Ammon's horn (tissue), 1 donor: ENCODE results near the gene ARHGAP28.
"Not testable (repeated sequence)": the region's sequence is repeated elsewhere in the genome, so short reads cannot be mapped to it uniquely, and the experiment has no call there.

Source experiments
- DNase-seq: peaks from one replicate; pipeline ENCODE4 v3.0.0-alpha.2; 2016; ENCODE audit warnings: low spot score

ARHGAP28 gene

DNA sequence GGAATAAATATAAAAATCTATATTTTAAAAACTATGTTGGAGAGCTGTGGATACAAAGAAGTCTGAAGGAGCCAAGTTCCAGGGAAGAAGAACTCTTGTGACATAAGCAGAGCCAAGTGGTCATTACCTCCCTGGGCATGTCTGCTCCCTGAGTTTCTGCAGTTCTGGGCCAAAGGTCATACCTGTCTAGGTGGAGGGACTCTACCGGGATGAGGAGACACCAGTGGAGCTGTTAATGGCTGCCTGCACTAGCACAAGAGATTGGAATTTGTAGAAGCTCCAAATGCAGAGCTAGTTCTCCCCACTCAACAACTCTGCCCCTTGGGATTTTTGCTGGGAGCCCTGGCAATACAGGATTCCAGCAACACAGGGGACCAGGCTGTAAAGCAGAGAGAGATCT lies 89.8 kb downstream of the ARHGAP28 start:
- DNase-seq, result no peak

DNA sequence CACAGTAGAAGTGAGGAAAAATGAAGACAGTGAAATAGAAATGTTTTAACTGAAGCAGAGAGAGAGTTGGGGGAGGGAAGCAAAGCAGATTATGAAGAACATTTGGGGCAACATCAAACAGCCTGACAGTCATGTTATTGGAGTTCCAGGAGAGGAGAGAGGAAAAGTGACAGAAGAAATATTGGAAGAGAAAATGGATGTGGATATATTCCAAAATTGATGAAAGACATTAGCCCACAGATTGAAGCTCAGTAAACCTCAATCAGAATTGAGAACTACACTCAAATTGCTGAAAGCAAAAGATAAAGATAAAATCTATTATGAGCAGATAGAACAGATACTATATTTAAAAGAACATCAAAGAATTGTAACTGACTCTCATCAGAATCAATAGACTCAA lies 90.8 kb downstream of the ARHGAP28 start:
- DNase-seq, result no peak

DNA sequence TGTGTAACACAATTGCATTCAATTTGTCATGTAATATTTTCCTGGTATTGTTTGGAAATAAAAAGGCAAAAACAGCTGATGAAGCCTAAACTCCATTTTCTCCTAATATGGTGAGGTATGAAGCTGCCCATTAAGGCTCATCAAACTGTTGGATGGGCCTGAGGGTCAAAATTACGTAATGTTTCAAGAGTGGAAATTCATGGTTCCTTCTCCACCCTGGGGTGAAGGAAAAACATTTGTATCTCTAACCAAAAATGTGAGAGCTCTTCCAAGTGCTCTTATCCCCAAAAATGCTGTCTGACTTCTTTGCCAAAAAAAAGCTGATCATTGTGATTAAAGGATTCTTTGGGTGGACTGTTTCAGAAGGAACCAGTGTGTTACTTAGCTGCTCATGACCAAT lies 91.8 kb downstream of the ARHGAP28 start:
- DNase-seq, result no peak

DNA sequence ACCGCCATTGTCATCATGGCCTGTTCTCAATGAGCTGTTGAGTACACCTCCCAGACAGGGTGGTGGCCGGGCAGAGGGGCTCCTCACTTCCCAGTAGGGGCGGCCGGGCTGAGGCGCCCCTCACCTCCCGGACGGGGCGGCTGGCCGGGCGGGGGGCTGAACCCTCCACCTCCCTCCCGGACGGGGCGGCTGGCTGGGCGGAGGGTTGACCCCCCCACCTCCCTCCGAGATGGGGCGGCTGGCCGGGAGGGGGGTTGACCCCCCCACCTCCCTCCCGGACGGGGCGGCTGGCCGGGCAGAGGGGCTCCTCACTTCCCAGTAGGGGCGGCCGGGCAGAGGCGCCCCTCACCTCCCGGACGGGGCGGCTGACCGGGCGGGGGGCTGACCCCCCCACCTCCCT lies 97.6 kb downstream of the ARHGAP28 start:
- not testable (repeated sequence) for DNase-seq

DNA sequence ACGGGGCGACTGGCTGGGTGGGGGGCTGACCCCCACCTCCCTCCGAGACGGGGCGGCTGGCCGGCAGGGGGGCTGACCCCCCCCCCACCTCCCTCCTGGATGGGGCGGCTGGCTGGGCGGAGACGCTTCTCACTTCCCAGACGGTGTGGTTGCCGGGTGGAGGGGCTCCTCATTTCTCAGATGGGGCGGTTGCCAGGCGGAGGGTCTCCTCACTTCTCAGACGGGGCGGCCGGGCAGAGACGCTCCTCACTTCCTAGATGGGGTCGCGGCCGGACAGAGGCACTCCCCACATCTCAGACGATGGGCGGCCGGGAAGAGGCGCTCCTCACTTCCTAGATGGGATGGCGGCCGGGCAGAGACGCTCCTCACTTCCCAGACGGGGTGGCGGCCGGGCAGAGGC lies 98.0 kb downstream of the ARHGAP28 start:
- DNase-seq, result not testable (repeated sequence)

DNA sequence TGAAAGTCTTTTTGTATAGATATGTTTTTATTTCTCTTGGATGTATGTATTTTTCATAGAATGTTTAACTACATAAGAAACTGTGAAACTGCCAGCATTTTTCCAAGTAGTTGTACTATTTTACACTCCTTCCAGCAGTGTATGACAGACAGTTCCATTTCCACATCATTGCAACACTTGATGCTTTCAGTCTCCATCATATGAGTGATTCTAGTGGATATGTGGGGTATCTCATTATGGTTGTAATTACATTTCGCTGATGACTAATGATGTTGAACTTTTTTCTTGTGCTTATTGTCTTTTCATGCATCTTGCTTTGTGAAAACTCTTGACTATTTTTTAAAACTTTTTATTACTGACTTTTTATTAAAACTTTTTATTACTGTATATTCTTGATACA lies 101.4 kb downstream of the ARHGAP28 start:
- no peak for DNase-seq

DNA sequence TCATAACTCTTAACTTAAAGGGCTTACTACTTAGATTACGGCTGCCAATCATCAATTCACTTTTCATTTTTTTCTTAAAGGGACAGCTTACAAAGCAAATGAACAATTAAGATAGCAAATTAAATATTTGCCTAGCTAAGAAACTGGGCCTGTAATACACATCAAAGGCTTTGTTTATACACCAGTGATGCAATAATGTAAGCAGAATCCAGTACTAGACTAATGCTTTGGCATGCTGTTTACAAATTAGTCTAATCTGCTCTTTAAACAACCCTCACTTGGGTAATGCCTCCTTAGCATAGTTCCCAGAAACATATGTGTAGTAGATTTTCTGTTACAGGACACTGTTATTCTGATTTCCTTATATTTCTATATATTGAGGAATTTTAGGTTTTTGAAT lies 105.8 kb downstream of the ARHGAP28 start:
- DNase-seq, result no peak

DNA sequence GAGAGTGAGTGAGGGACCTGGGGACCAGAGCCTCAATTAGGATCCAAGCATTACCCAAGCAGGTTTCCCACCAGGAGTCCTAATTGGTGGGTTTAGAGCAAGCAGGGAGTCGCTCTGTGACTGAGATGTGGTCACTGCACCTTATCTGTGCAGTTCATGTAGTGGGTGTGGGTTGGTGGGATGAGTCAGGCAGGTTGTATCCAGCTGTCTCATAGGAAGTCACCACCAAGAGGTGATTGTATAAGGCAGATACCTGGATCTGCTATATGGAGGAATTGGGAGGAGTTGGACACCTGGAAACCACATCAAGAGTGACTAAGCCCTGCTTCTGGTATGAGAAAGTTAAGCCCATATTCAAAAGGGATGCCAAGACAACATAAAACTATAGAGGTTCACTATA lies 106.8 kb downstream of the ARHGAP28 start:
- DNase-seq, result no peak

DNA sequence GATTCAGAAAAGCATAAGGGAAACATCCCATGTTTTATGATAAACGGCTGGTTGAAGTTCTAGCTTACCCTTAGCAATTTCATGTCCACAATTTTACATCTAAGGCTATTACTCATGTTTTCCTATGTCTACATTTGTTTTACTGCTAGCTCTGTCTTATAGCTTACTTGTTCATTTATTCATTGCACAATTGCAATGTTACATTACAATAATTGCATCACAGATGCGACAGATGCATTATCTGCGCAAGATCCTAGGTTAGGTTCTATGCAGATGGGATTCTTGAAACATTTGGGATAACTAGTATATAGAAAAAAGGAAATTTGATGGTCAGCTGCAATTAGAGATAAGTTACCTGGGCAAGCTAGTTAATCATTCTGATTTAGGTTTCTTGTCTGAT lies 108.4 kb downstream of the ARHGAP28 start:
- no peak for DNase-seq

DNA sequence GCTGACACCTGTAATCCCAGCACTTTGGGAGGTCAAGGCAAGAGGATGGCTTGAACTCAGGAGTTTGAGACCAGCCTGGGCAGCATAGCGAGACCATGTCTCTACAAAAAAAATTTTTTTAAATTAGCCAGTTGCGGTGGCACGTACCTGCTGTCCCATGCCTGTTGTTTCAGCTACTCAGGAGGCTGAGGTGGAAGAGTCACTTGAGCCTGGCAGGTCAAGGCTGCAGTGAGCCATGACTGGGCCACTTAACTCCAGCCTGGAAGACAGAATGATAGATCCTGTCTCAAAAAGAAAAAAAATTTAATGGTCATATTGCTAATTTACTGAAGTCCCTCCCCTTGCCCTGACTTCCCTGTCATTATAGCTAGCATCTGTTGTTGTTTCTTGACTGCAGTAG lies 112.6 kb downstream of the ARHGAP28 start:
- DNase-seq, result no peak

DNA sequence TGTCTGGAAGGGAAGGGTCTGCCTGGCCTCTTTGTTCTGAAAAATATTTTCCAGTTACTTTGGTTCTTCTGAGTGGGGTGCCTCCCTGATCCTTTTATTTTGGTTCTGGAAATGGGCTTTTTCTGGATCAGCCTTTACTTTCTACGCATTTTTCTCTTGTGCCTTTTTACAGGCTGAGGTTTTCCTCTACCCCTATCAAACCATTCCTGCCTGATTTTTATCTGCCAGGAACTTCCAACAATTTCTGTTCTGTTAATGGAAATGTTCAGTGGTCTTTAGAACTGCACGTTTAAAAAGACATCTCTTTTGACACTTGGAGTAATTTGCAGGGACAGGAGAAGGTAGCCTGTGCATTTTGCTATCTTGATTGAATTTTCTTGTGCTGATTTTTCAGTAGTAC lies 113.8 kb downstream of the ARHGAP28 start:
- DNase-seq, result no peak

DNA sequence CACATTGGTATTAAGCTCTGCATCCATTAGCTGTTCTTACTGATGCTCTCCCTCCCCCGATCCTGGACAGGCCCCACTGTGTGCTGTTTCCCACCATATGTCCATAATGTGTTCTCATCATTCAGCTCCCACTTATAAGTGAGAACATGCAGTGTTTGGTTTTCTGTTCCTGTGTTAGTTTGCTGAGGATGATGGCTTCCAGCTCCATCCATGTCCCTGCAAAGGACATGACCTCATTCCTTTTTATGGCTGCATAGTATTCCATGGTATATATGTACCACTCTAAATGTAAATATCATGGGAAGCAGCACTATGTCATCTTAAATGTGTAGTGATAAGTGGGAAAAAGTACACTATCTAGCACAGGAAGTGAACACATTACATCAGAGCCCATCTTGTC lies 116.0 kb downstream of the ARHGAP28 start:
- not testable (repeated sequence) for DNase-seq

DNA sequence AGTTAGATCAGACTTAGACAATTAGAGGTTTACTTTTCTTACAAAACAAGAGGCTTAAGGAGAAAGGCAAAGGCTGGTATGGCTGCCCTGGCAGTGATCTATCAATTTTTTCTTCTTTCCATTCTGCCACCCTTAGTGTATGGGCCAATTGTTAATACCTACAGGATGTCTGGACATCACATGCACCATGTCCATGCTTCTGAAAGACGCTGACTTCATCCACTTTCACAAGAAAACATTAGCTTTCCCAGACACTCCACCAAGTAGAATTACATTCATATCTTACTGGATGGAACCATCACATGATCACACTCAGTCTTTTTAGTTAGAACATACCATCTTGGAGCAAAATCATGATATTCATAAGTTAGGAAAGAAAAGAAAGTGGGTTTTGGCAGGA lies 120.9 kb downstream of the ARHGAP28 start:
- DNase-seq, result no peak

DNA sequence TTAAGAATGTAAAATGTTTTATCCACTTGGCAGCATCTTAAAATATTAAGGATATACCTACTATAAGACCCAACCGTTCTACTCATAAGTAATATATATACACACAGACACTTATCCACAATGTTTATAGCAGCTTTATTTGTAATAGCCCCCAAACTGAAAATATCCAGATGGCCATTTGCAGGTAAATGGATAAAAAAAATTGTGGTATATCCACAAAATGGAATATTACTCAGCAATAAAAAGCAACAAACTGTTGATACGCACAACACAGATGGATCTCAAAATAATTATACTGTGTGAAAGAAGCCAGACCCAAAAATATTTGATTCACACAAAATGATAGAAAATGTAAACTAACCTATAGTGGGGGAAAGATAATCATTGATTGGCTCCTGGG lies 122.0 kb downstream of the ARHGAP28 start:
- no peak for DNase-seq

DNA sequence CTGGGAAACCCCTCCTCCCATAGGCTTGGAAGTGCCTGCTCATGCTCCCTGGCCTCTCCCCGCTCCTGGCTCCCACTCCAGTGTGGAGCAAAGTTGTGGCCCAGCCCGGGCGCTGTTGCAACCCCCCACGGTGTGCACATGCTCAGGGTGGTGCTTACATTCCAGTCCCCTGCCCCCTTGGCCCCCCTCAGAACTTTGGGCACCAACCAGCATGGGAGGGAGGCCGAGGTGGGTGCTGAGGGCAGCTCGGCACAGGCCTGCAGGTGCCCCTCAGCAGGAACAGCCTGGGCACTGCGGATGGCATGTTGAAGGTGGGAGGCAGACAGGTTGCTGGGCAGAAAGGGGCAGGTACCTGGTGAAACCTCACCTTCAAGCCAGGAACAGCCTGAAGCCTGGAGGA lies 125.3 kb downstream of the ARHGAP28 start:
- no peak for DNase-seq

DNA sequence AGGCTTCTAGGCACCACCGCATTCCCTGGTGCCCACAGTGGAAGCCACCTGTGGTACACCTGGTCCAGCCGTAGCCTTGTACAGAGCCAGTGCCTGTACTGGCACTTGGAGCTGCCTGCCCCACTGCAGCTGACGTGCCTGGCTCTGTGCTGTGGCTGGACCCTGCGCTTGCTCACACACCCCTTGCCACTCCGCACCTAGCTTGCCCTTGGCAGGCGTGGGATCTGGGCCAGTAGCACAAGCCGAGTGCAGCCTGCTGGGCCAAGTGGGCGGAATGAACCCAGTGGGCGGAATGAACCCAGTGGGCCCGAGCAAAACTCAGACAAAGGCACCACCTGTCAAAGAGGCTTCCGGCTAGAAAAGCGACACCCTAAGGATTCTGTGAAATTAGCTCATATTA lies 126.3 kb downstream of the ARHGAP28 start:
- no peak for DNase-seq

DNA sequence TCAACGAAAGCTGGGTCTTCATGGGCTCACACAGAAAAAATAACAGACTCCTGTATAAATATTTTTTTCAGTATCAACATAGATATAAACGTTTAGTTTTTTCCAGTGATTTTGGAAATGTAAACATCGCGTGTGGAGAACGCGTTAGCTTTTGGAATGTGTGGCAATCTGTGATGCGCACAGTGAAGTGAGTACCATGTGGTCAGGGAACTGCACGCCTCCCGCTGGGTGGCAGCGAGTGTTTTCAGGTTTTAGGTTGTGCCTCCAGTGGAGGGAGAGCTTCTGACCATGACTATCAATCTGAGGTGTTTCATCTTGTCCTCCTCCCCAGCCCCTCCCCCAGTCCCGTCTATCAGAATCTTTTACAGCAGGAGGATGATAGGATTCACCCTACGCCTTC lies 127.8 kb downstream of the ARHGAP28 start:
- DNase-seq, result no peak

DNA sequence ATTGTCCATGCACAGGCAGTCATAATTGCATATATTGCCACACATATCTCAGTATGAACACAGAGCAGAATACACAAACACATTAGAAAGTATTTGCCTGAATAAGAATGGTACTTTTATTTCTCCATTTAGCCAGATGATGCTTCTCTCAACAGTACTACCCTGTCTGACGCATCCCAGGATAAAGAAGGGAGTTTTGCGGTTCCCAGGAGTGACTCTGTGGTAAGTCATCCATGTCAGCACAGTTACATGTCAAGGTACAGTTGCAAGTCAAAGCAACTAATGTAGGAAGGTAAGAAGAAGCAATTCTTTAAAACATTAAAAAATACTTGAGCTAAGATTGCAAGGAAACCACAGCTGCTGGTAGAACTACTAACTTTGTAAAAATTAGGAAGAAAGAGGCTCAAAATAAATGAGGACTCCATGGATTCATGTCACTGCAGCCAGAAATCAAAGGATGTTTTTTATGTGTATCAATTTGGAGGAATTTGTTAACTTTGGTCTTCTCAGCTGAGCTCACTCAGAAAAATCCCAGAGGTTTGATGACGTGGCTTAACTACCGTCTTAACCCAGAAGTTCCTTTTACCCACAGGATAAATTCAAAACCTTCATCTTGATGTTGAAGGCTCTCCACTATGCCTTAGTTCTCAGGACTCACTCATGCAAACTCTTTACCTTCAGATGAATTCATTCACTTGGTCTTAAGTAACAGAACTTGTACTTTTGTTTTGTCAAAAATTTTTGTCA lies 130.3 kb downstream of the ARHGAP28 start:
- DNase-seq, result no peak

DNA sequence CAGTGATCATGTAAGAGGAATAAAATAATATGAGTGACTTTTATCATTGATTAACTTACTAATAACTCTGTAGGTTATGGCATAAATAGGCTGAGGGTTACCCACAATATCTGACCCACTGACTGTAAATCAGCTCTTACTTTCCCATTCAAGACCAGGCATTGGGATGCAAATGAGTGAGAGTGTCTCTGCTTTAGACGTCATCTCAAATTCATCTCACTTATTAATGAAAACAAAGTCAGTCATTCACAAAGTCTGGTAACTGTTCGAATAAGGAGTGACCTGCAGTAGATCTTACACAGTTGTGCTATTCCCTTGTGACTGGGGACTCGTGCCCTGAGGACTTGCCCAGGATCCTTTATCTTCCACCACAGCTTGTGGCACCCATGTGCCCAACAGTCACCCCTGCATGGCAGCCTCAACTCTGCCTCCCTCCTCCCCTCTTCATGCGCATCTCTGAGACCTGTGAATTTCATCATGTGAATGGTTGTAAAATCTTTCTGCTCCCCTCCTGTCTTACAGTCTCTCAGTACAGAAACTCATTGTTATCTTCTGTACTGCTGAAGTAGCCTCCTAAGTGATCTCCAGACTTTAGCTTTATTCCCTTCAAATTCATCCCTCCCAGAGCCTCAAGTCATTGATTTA lies 131.4 kb downstream of the ARHGAP28 start:
- DNase-seq, result no peak

DNA sequence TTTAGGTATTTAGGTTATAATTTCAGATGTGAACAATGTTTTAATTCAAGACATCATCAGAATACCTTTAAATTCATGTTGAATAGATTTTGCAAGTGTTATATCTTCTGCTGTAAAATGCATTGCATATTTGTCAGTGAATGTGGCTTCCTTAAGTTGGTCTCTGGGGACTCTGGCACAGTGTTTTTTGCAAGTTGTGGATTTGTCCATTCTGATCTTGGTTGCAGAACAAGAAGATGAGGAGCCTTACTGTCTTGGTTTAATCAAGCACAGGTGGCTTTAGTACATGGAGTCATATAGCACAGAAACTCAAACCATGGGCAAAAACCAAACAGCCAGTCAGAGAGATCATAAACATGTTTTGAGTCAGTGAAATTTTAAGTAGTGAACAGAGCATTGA lies 135.7 kb downstream of the ARHGAP28 start:
- no peak for DNase-seq

DNA sequence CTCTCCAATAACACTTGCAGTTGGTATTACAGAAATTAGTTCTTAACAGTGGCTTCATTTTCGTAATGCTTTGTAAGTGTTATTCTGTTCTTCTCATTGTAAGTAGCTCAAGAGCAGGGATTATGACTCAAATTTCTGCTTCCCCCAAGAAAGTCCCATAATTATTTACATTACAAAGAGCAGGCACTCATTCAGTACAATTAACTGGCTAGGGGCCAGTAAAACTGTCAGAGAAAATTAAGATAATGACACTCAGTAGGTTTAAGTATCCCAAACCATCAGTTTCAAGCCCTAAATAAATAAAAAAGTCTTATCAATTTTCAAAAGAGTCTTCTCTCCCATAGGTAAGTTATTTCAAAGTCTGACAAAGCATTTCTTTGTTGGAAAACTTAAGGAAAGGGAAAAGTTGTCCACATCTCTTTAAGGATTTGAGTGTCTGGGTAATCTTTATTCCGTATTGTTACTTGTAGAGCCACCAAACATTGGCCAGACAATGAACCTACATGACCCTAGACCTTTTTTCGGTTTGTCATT lies 137.1 kb downstream of the ARHGAP28 start:
- DNase-seq, result no peak

DNA sequence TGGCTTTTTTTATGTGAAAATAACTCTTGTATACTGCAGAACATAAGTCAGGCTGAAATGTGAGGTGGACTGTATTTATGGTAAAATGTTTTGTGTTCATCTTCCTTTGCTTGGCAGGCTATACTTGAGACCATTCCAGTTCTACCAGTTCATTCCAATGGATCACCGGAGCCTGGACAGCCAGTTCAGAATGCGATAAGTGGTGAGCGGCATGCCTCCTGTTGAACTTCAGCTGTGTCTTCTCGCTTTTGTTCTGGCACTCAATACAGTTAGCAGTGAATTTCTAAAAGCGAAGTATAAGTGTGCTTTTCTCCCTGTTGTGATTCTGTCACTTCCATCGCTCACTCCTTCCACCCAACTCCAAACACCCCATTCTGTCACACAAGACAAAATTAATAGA lies 138.5 kb downstream of the ARHGAP28 start:
- DNase-seq, result no peak

DNA sequence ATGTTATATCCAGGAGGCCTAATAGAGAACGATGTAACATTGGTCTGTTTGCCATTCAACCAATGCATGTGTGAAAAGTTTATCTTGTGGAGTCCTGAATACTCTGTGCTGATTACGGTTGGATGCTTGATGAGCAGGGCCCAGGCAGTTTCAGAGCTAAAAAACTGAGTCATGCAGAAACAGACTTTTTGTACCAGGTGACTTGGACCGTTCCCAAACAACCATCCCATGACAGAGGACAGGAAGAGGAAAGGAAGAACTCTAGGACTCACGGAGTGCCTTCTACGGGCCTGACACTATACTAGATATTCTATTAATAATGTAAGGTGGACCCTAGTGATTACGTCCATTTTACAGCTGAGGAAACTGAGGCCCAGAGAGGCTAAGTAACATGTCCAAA lies 142.1 kb downstream of the ARHGAP28 start:
- DNase-seq, result no peak
